Measurements from ENCODE around the gene BIN1. TPM values are rescaled to one million over a fixed set of nuclear protein-coding genes. Genes with fewer than 3 reads are reported as not detected.

Gene BIN1
- total RNA-seq, 4 donors from 2014 or later, result 95.7 to 146 (median 98.8) TPM

- Histone ChIP-seq H3K36me3 (no peaks in the 10 kb centered on the region), H3K4me1 (peaks cover 0 to 5% (median 0%) of the 10 kb centered on the region in 4 donors), H3K9me3 (no peaks in the 10 kb centered on the region), H3K27me3 (no peaks in the 10 kb centered on the region), H3K27ac (no peak overlapping the region), H3K4me3 (no peak overlapping the region)
- WGBS, 2 donors, result 85% methylated on average over 2 to 3 of the region's 5 CpGs
- no peak for TF ChIP-seq EP300 (IDR thresholded peaks at IDR 0.05)
- TF ChIP-seq, protein P1, sequence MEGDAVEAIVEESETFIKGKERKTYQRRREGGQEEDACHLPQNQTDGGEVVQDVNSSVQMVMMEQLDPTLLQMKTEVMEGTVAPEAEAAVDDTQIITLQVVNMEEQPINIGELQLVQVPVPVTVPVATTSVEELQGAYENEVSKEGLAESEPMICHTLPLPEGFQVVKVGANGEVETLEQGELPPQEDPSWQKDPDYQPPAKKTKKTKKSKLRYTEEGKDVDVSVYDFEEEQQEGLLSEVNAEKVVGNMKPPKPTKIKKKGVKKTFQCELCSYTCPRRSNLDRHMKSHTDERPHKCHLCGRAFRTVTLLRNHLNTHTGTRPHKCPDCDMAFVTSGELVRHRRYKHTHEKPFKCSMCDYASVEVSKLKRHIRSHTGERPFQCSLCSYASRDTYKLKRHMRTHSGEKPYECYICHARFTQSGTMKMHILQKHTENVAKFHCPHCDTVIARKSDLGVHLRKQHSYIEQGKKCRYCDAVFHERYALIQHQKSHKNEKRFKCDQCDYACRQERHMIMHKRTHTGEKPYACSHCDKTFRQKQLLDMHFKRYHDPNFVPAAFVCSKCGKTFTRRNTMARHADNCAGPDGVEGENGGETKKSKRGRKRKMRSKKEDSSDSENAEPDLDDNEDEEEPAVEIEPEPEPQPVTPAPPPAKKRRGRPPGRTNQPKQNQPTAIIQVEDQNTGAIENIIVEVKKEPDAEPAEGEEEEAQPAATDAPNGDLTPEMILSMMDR (IDR thresholded peaks at IDR 0.05), result no peak
- no peak for TF ChIP-seq POLR2A (IDR thresholded peaks at IDR 0.05)
- DNase-seq (ENCODE audit: low spot score in 2 of 2), result no peak
Measured at GRCh38 chr2:127118038-127118437, 11.1 kb upstream of the BIN1 start.

GRCh38 chr2:127117603-127118002 lies 10.6 kb upstream of the BIN1 start:
- TF ChIP-seq EP300 (IDR thresholded peaks at IDR 0.05) (no peak), POLR2A (IDR thresholded peaks at IDR 0.05) (no peak)
- TF ChIP-seq, protein P1 (IDR thresholded peaks at IDR 0.05), result no peak
- no peak overlapping the region for H3K27ac ChIP-seq
- WGBS, 2 donors, result 95 to 96% methylated on average over 9 of the region's 9 CpGs

DNA sequence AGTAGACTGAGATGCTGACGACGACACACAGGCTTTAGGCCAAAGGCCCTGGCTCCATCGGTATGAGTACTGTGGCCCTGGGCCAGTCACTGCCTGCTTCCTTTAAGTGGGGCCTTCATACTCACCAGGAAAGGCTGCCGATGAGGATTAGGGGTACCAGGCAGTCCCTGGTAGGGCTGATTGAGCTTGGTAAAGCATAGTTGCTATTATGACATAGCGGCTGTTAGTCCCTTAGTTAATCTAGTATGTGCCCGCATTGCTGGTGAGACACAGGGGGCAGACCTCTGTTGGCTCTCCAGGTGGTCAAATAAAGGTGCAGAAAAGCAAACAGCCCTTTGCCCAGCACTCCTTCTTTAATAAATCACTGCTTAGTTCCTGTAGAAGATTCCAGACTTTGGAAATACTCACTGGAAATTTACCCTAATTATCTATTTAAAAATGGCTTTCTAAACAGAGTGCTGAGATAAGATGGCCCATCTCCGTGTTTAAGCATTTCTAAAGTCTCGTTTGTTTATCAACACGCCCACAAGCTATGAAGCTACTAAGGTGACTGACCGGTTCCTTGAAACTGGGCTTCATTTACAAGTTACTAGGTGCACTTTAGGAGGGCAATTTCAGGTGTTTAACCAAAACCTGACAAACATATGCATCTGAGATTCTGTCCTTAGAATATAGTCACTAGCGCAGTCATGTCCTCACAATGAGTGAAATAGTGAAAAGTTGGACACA lies 8.7 kb upstream of the BIN1 start:
- Histone ChIP-seq H3K27ac (no peak overlapping the region), H3K4me1 (no peaks in the 10 kb centered on the region), H3K27me3 (no peaks in the 10 kb centered on the region), H3K4me3 (no peak overlapping the region), H3K36me3 (no peaks in the 10 kb centered on the region), H3K9me3 (no peaks in the 10 kb centered on the region)
- TF ChIP-seq EP300 (IDR thresholded peaks at IDR 0.05), result no peak
- TF ChIP-seq, protein P1 (IDR thresholded peaks at IDR 0.05), result no peak
- no peak for TF ChIP-seq POLR2A (IDR thresholded peaks at IDR 0.05)
- DNase-seq (ENCODE audit: low spot score in 2 of 2), result no peak
- WGBS, 2 donors, result 72 to 75% methylated on average over 11 of the region's 11 CpGs

More at GRCh38 chr2:127117603-127118002, 10.6 kb upstream of the BIN1 start:
- DNase-seq (ENCODE audit: low spot score in 2 of 2), result no peak
- Histone ChIP-seq H3K9me3 (no peaks in the 10 kb centered on the region), H3K27me3 (no peaks in the 10 kb centered on the region), H3K4me3 (no peak overlapping the region), H3K4me1 (peaks cover 0 to 5% (median 0%) of the 10 kb centered on the region in 4 donors), H3K36me3 (no peaks in the 10 kb centered on the region)

GRCh38 chr2:127110985-127111384 lies 4.0 kb upstream of the BIN1 start:
- 74 to 83% methylated on average over 6 of the region's 6 CpGs for WGBS, 2 donors
- Histone ChIP-seq H3K9me3 (no peaks in the 10 kb centered on the region), H3K36me3 (no peaks in the 10 kb centered on the region), H3K27ac (no peak overlapping the region), H3K27me3 (no peaks in the 10 kb centered on the region), H3K4me1 (peaks cover 0 to 17% (median 0%) of the 10 kb centered on the region in 4 donors), H3K4me3 (no peak overlapping the region)
- no peak for DNase-seq (ENCODE audit: low spot score in 2 of 2)
- TF ChIP-seq, protein P1 (IDR thresholded peaks at IDR 0.05), result no peak
- no peak for TF ChIP-seq POLR2A (IDR thresholded peaks at IDR 0.05)
- TF ChIP-seq EP300 (IDR thresholded peaks at IDR 0.05), result no peak

- Histone ChIP-seq H3K4me1 (peaks cover 0 to 42% (median 17%) of the 10 kb centered on the region in 4 donors), H3K4me3 (peak overlapping the region in 2 of 4 donors; percentile 65 to 78), H3K9me3 (no peaks in the 10 kb centered on the region), H3K27ac (peak overlapping the region; percentile 82 to 93 (median 87)), H3K27me3 (no peaks in the 10 kb centered on the region), H3K36me3 (no peaks in the 10 kb centered on the region)
- no peak for TF ChIP-seq EP300 (IDR thresholded peaks at IDR 0.05)
- TF ChIP-seq, protein P1 (IDR thresholded peaks at IDR 0.05), result no peak
- TF ChIP-seq POLR2A (IDR thresholded peaks at IDR 0.05), result no peak
- WGBS, 2 donors, result 83 to 93% methylated on average over 11 of the region's 11 CpGs
- no peak for DNase-seq (ENCODE audit: low spot score in 2 of 2)
Measured at GRCh38 chr2:127108090-127108523, 1.2 kb upstream of the BIN1 start.
